Skin epidermis (tissue), 12 donors: ENCODE results near the gene LYRM1.
"Not testable (repeated sequence)": the region's sequence is repeated elsewhere in the genome, so short reads cannot be mapped to it uniquely, and the experiment has no call there.

Source experiments
- H3K27ac ChIP-seq, 21 experiments: fragments of 200-600 bp; sonication (generic) in 11 of 21; one replicate each; pipeline ENCODE4 v1.5.0; 2020; ENCODE audit warnings: mild to moderate bottlenecking in 3 of 21, inconsistent platforms in 2 of 21, moderate library complexity in 2 of 21
- H3K4me3 ChIP-seq, 7 experiments: fragments of 200-600 bp; sonication (generic) in 2 of 7; one replicate each; pipeline ENCODE4 v1.5.0; 2020; ENCODE audit warnings: inconsistent platforms in 2 of 7, mild to moderate bottlenecking in 2 of 7, moderate library complexity in 1 of 7

Gene LYRM1

GRCh38 chr16:20900299-20901067 lies at the start of gene LYRM1, which contains the start of gene DCUN1D3:
LYRM1 (plus strand) TSS chr16:20900771; CDS start chr16:20915556, 14,785 bp downstream.
DCUN1D3 (minus strand) TSS chr16:20900358; CDS start chr16:20862538, 37,820 bp downstream.
- H3K4me3 ChIP-seq, result peak within 1 kb of the TSS; percentile 60 to 91 (median 75)
- H3K27ac ChIP-seq, result peak within 1 kb of the TSS; percentile 84 to 100 (median 97)

DNA sequence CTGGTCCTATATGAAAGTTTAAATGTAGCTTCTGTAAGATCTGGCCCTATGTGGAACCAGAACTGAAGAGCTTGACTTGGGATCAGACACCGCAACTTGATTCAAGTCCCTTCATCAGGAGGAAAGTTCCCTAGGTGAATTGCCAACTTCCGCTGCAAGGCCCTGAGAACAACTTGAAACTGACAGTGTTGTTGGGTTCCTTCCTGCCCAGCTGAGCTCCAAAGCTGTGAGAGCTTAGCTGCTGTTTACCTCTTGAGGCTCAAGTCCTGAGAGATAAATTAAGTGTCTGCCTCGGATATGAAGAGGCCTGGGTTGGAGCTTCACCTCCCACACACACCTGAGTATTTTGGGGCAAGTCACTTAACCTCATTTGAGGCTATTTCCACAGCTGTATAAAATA lies 49.6 kb upstream of the LYRM1 start:
- Histone ChIP-seq H3K4me3 (no peak overlapping the region), H3K27ac (peak overlapping the region in 19 of 21 experiments; percentile 3 to 85 (median 64))

DNA sequence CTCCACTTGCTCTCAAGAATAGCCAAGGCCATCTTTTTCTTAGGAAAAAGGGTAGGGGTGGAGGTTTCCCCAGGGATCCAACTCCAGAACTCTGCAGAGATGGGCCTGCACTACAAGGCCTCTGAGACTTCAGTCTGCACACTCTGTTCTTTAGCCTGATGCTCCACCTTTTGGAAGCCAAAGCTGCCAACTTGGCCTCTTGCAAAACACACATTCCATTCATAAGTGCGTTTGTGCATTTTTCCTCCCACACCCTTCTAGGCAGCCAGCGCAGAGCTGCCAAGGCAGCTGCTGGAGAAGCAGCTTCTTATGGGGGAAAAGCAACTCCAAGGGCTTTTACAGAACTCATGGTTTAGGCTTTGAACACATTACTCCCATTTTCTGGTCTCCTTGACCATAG lies 49.0 kb upstream of the LYRM1 start:
- H3K4me3 ChIP-seq, result no peak overlapping the region

DNA sequence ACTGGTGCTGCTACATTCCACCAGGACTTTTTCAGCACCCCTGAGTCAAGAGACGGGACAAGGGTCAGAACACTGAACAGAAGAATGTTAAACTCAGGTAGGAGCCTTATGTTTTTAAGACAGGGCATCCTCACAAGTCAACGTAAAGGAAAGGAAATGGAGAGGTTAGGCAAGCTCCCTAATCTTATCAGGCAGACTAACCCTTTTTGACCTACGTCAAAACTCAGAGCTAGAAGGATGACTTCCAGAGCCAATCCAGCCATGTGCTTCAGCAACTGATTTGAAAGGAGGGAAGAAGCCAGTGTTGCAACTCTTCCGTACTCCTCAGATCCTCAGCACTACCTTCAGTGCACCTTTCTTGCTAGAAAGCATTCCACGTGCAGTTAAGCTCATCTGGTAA lies 47.4 kb upstream of the LYRM1 start:
- no peak overlapping the region for H3K4me3 ChIP-seq
- H3K27ac ChIP-seq, result peak overlapping the region in 8 of 21 experiments; percentile 6 to 85 (median 18)

More for the DNA sequence above, 49.0 kb upstream of the LYRM1 start:
- H3K27ac ChIP-seq, result peak overlapping the region in 17 of 21 experiments; percentile 3 to 85 (median 66)

GRCh38 chr16:20853981-20854620 lies 46.5 kb upstream of the LYRM1 start:
- Histone ChIP-seq H3K27ac (peak overlapping the region in 5 of 21 experiments; percentile 18 to 81 (median 27)), H3K4me3 (no peak overlapping the region)

DNA sequence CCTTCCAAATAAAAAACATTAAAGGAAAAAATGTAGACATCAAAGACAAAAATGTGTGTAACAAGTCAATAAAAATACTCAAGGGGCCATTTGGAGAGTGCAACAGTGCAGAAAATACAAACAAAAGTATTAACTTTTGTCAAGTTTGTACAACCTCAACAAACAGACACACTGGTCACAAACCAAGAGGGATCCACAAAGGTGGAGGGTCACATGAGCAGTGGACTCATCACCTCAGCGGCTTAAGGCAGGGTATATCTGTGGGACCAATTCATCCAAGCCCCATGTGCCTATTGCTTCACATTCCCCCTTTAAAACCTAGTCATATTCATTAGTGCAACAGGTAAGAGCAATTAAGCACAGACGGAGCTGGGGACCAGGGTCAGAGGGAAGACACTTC lies 45.6 kb upstream of the LYRM1 start:
- Histone ChIP-seq H3K4me3 (no peak overlapping the region), H3K27ac (no peak overlapping the region)

DNA sequence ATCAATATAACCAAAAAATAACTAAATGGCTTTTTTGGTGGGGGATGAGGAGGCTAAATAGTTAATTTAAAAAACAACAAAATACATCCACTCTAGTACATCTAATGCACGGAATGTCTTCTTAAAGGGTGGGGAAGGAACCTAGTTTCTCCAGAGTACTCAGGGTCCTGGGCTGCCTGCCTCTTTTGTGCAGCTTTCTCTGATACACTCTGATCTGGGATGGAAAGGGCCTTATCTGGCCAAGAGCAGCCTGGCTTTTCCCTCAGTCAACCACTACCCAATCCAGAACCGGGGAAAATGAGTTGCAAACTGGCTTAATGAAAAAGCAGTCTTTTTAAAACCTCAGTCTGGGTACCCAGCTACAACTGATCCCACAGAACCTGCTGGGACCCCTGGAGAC lies 43.3 kb upstream of the LYRM1 start:
- no peak overlapping the region for H3K4me3 ChIP-seq
- H3K27ac ChIP-seq, result no peak overlapping the region

- no peak overlapping the region for H3K27ac ChIP-seq
Observed at GRCh38 chr16:20859229-20859628, 41.3 kb upstream of the LYRM1 start.

GRCh38 chr16:20859699-20860098 lies 40.9 kb upstream of the LYRM1 start:
- H3K4me3 ChIP-seq, result no peak overlapping the region
- H3K27ac ChIP-seq, result peak overlapping the region in 2 of 21 experiments; percentile 19 to 30

More at GRCh38 chr16:20859229-20859628, 41.3 kb upstream of the LYRM1 start:
- no peak overlapping the region for H3K4me3 ChIP-seq

DNA sequence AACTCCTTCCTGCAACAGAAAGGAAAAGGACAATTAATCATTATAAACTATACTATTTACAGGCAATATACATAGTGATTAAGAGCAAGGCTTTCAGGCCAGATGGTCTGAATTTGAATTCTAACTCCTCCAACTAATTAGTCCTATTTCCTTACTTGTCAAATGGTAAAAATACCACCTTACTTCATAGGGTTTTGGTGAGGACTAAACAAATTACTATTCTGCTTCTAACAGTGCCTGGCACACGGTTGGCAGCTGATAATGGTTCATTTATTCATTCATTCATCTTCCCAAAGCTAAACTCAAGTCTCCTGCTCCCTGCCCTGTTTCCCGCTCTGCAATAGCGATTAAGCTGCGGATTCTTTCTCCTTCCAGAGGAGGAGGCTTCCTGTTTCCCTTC lies 40.2 kb upstream of the LYRM1 start:
- Histone ChIP-seq H3K27ac (peak overlapping the region in 2 of 21 experiments; percentile 2 to 30), H3K4me3 (no peak overlapping the region)

DNA sequence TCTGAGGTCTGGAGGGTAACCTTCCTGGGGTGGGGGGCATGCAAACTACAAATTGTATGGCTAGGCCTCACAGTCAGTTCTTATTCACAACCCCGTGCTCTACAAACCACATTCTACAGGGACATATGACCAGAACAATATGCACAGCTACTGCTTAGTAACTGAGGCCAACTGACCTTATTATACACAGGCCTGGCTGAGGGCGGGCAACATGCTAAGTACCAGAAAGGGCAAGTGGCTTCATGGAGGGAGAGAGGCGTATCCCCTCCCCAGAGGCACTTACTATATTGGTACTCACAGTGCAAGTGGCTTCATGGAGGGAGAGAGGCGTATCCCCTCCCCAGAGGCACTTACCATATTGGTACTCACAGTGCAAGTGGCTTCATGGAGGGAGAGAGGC lies 39.6 kb upstream of the LYRM1 start:
- peak overlapping the region in 1 of 21 experiments; percentile 6 for H3K27ac ChIP-seq

DNA sequence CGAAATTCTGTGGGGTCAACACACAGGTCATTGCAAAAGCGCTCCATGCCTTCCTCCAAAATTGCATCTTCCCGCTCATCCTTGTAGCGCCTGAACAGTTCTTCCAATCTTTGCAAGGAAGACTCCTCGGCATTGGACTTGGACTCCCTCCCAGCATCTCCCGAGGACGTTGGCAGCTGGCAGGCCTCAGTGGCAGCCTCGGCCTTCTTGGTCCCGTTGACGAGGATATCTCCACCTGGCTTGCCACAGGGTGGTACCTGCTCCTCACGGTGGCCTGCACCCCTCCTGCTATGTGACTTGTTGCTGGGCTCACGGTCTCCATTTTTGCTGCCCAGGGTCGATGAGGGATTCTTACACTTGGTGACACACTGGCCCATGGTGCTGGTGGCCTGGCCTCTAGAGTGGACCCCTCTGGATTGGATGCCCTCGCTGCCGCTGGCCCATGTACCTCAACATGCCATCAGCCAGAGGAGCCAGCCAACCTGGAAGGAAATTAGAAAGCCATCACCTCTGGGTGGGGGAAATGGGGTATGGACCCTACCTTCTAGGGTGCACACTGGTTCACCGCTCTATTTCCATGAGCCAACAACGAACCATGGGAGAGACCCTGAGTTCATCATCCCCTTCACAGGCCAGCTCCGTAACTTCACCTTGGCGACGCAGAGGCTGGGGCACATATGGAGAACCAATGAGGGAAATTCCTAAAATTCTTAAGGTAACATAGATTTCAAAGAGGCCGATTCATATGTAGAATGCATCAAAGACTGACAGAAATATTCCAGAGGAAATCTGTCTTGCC lies 38.2 kb upstream of the LYRM1 start:
- Histone ChIP-seq H3K4me3 (no peak overlapping the region), H3K27ac (peak overlapping the region in 1 of 21 experiments; percentile 36)

More for the DNA sequence above, 39.6 kb upstream of the LYRM1 start:
- H3K4me3 ChIP-seq, result not testable (repeated sequence)

- H3K27ac ChIP-seq, result peak overlapping the region in 3 of 21 experiments; percentile 9 to 83 (median 83)
- H3K4me3 ChIP-seq, result not testable (repeated sequence)
Observed at GRCh38 chr16:20864376-20864775, 36.2 kb upstream of the LYRM1 start.

GRCh38 chr16:20865420-20866131 lies 35.0 kb upstream of the LYRM1 start:
- H3K4me3 ChIP-seq, result no peak overlapping the region
- H3K27ac ChIP-seq, result peak overlapping the region in 20 of 21 experiments; percentile 63 to 87 (median 78)

DNA sequence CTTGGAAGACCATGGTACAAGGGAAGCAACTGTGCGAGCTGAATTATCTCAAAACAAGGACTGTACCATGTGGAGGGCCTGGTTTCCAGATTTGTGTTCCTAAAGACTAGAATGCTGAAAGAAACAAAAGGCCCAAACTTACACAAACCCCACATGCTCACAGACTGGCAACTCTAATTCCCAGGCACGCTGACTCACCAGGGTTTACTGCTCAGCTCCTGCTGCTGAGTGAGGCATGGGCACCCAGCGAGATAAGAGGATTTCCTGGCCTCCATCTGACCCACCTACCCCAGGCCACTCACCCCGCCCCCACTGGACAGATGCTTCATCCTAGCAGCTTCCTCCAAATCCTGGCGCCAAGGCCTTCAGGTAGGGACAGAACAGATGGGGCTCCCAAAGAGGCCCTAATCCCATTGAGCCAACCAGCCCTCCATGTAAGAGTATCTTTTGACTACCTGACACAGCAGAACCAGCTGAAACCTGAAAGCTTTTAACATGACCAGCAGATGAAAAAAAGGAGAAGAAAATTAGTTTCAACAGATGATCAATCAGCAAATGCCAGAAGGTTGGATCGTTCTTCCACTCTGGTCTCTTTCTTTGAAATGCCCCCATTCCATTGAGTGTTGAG lies 34.3 kb upstream of the LYRM1 start:
- Histone ChIP-seq H3K4me3 (no peak overlapping the region), H3K27ac (peak overlapping the region in 20 of 21 experiments; percentile 63 to 87 (median 78))

DNA sequence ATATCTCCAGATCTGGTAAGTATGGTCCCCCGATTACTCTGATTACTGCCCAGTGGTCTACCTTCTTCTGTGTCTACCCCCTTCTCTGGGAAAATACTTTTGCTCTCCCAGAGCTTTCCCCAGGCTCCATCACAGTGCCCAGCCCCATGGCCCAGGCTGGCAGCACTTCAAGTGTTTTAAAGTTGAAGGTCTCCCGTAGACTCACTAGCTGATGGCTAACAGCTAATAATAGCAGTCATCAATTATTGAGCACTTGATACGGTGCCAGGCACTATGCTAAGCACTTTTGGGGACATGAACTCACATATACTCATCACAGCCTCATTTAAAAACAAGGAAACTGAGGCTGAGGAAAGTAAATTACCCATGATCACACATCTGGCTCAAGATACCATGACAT lies 33.8 kb upstream of the LYRM1 start:
- H3K27ac ChIP-seq, result peak overlapping the region in 18 of 21 experiments; percentile 63 to 87 (median 80)
- no peak overlapping the region for H3K4me3 ChIP-seq

DNA sequence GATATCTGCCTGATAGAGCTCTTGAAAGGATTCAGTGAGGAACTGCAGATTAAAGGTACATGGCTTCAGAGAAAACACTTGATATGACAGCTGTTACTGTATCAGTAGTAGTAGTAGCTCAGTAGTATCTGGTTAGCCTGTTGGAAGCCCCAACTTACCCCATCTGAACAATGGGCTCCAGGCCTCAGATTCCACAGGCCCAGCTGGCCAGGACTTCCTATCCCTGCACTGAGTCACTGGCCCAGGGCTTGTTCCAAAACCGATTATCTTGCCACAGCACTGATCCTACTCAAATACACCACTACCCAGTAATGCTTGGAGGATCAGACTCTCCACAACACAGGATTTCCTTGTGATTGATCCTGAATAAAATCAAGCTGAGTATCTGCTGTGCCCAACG lies 33.0 kb upstream of the LYRM1 start:
- Histone ChIP-seq H3K4me3 (no peak overlapping the region), H3K27ac (peak overlapping the region in 6 of 21 experiments; percentile 2 to 87 (median 75))

- H3K27ac ChIP-seq, result peak overlapping the region in 11 of 21 experiments; percentile 6 to 87 (median 36)
- H3K4me3 ChIP-seq, result peak overlapping the region in 1 of 7 experiments; percentile 4
Observed at GRCh38 chr16:20868890-20869289, 31.7 kb upstream of the LYRM1 start.
